ENCODE data around the gene CCNJL.

The CCNJL gene

GRCh38 chr5:160312134-160312959 lies at the start of gene CCNJL:
Gene CCNJL (minus strand): TSS chr5:160312564. CDS start chr5:160311923, 641 bp downstream.
- POLR2A ChIA-PET = interaction anchor here (1.5 kb wide), 1 partner anchor 28 kb away, joined by 3 read pairs; no protein-coding TSS in a partner anchor
- DNase-seq (ENCODE audit: extremely low spot score) = peak; percentile 81
- CTCF ChIA-PET = interaction anchor here (0.9 kb wide), 1 partner anchor 232 kb away, joined by 3 read pairs; no protein-coding TSS in a partner anchor

GRCh38 chr5:160361624-160362228 lies 49.4 kb upstream of the CCNJL start:
- TF ChIP-seq ELF4 (IDR thresholded peaks at IDR 0.05) = no peak
- no peak for TF ChIP-seq SP1 (IDR thresholded peaks at IDR 0.05)
- no peak for TF ChIP-seq ZNF384 (IDR thresholded peaks at IDR 0.05)
- no peak for TF ChIP-seq TARDBP (IDR thresholded peaks at IDR 0.05)
- no peak for TF ChIP-seq FOXA1 (IDR thresholded peaks at IDR 0.05)
- TF ChIP-seq LEF1 (IDR thresholded peaks at IDR 0.05; ENCODE audit: borderline replicate concordance) = no peak
- no peak for TF ChIP-seq L3MBTL2 (conservative IDR thresholded peaks at IDR 0.05)
- no peak for TF ChIP-seq NFRKB (IDR thresholded peaks at IDR 0.05)
- no peak for TF ChIP-seq HDGF (IDR thresholded peaks at IDR 0.05; ENCODE audit: borderline replicate concordance)
- TF ChIP-seq PKNOX1 (IDR thresholded peaks at IDR 0.05) = no peak
- no peak for TF ChIP-seq ARNT (IDR thresholded peaks at IDR 0.05)
- TF ChIP-seq CTBP1 (IDR thresholded peaks at IDR 0.05; ENCODE audit: borderline replicate concordance) = no peak
- no peak for TF ChIP-seq BHLHE40 (IDR thresholded peaks at IDR 0.05; ENCODE audit: borderline replicate concordance)
- ChIA-PET CTCF (interaction anchor here (1.0 to 2.2 kb wide), 2 partner anchors 9 to 29 kb away, joined by 3 to 11 read pairs; partner anchors contain the start of gene C1QTNF2), POLR2A (interaction anchor here (0.8 kb wide), 1 partner anchor 39 kb away, joined by 3 read pairs; no protein-coding TSS in a partner anchor)
- DNase-seq (ENCODE audit: extremely low spot score) = no peak

More at GRCh38 chr5:160312134-160312959, at the start of gene CCNJL:
- TF ChIP-seq FOXK2 (IDR thresholded peaks at IDR 0.05) = no peak
- peak; percentile 61; the same call in 1 of the 2 replicates for TF ChIP-seq FOXM1 (IDR thresholded peaks at IDR 0.05; ENCODE audit: borderline replicate concordance)
- no peak for TF ChIP-seq SP1 (IDR thresholded peaks at IDR 0.05)
- no peak for TF ChIP-seq TARDBP (IDR thresholded peaks at IDR 0.05)
- TF ChIP-seq HDGF (IDR thresholded peaks at IDR 0.05; ENCODE audit: borderline replicate concordance) = no peak
- no peak for TF ChIP-seq CTBP1 (IDR thresholded peaks at IDR 0.05; ENCODE audit: borderline replicate concordance)
- no peak for TF ChIP-seq ARNT (IDR thresholded peaks at IDR 0.05)
- no peak for TF ChIP-seq ZNF384 (IDR thresholded peaks at IDR 0.05)
- no peak for TF ChIP-seq FOXA1 (IDR thresholded peaks at IDR 0.05)
- no peak; the same call in none of the 2 replicates for TF ChIP-seq L3MBTL2 (conservative IDR thresholded peaks at IDR 0.05)
- 0 out of 2 replicates have a peak, but pooled peaks have one; percentile 31 for TF ChIP-seq LEF1 (IDR thresholded peaks at IDR 0.05; ENCODE audit: borderline replicate concordance)
- no peak for TF ChIP-seq NFRKB (IDR thresholded peaks at IDR 0.05)
- no peak for TF ChIP-seq PKNOX1 (IDR thresholded peaks at IDR 0.05)
- TF ChIP-seq SUZ12 (IDR thresholded peaks at IDR 0.05) = no peak
- no peak for TF ChIP-seq BHLHE40 (IDR thresholded peaks at IDR 0.05; ENCODE audit: borderline replicate concordance)

- CTCF ChIA-PET = interaction anchor here (1.0 to 2.2 kb wide), 3 partner anchors 10 to 31 kb away, joined by 3 to 11 read pairs (median 8); partner anchors contain the start of gene C1QTNF2
- POLR2A ChIA-PET = no interaction called here
- no peak for TF ChIP-seq BHLHE40 (IDR thresholded peaks at IDR 0.05; ENCODE audit: borderline replicate concordance)
- no peak for TF ChIP-seq FOXM1 (IDR thresholded peaks at IDR 0.05; ENCODE audit: borderline replicate concordance)
- TF ChIP-seq ZNF384 (IDR thresholded peaks at IDR 0.05) = no peak
- TF ChIP-seq NFRKB (IDR thresholded peaks at IDR 0.05) = no peak
- no peak for TF ChIP-seq L3MBTL2 (conservative IDR thresholded peaks at IDR 0.05)
- no peak for TF ChIP-seq PKNOX1 (IDR thresholded peaks at IDR 0.05)
- no peak for TF ChIP-seq HDGF (IDR thresholded peaks at IDR 0.05; ENCODE audit: borderline replicate concordance)
- TF ChIP-seq FOXA1 (IDR thresholded peaks at IDR 0.05) = no peak
- no peak for TF ChIP-seq SUZ12 (IDR thresholded peaks at IDR 0.05)
- TF ChIP-seq FOXK2 (IDR thresholded peaks at IDR 0.05) = no peak
- no peak for DNase-seq (ENCODE audit: extremely low spot score)
Measured at GRCh38 chr5:160360310-160360709, 47.9 kb upstream of the CCNJL start.

- ChIA-PET POLR2A (no interaction called here), CTCF (interaction anchor here (1.7 to 2.2 kb wide), 2 partner anchors 15 to 31 kb away, joined by 8 to 11 read pairs; no protein-coding TSS in a partner anchor)
- no peak for DNase-seq (ENCODE audit: extremely low spot score)
- no peak for TF ChIP-seq ELF4 (IDR thresholded peaks at IDR 0.05)
- TF ChIP-seq LEF1 (IDR thresholded peaks at IDR 0.05; ENCODE audit: borderline replicate concordance) = no peak
- TF ChIP-seq SP1 (IDR thresholded peaks at IDR 0.05) = no peak
- TF ChIP-seq PKNOX1 (IDR thresholded peaks at IDR 0.05) = no peak
- TF ChIP-seq NFRKB (IDR thresholded peaks at IDR 0.05) = no peak
- no peak for TF ChIP-seq FOXK2 (IDR thresholded peaks at IDR 0.05)
- no peak for TF ChIP-seq FOXM1 (IDR thresholded peaks at IDR 0.05; ENCODE audit: borderline replicate concordance)
- no peak for TF ChIP-seq BHLHE40 (IDR thresholded peaks at IDR 0.05; ENCODE audit: borderline replicate concordance)
- no peak for TF ChIP-seq ZNF384 (IDR thresholded peaks at IDR 0.05)
- no peak for TF ChIP-seq FOXA1 (IDR thresholded peaks at IDR 0.05)
- TF ChIP-seq L3MBTL2 (conservative IDR thresholded peaks at IDR 0.05) = no peak
- TF ChIP-seq TARDBP (IDR thresholded peaks at IDR 0.05) = no peak
- TF ChIP-seq CTBP1 (IDR thresholded peaks at IDR 0.05; ENCODE audit: borderline replicate concordance) = no peak
- TF ChIP-seq ARNT (IDR thresholded peaks at IDR 0.05) = no peak
Measured at GRCh38 chr5:160359816-160360215, 47.5 kb upstream of the CCNJL start.

Measured in HEK293T (cell line).